Activated CD8-positive, alpha-beta memory T cell treated with anti-CD3 and anti-CD28 coated beads, Interleukin-2, amount 50 U/mL, for 4 hours (primary cell): ENCODE data around the gene PLEKHM3.

Experiments
- DNase-seq: peaks from one replicate; pipeline ENCODE4 v3.0.0-alpha.2; 2020

Gene PLEKHM3

DNA sequence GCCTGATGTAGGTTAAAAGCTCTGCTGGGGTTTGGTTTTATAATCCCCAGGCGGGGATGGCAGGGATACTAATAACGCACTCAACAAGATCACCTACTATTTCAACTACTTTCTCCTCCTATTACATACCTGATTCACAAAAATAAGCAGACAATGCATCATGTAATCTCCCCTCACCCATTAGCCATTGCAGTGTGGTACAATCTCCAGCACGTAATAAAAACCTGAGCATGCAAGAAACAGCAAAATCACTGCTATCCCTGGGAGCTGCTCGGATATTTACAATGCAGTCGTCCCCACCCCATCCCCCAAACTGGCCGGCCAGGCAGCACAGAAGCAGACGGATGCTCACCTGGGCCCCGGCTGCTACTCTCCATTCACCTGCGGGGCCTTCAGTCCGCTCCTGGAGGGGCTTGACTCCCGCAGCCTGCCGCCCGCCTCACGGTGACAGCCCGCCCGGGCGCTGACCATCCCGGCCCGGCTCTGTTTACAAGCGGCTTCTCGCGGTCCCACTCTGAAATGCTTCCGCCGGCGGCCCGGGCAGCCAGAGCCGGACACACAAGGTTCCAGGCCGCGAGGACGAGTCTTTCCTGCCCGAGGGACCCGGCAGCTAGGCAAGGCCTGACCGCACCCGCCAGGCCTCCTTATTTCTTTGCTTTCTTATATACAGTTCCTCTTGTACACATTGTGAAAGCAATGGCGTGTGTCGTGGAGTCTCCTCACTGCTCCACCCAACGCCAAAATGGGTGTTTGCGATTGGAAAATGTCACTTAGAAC lies at the start of gene PLEKHM3:
Gene PLEKHM3, minus strand, starts transcription at position 491 of the 777 bp plus-strand sequence. CDS start 23,888 bp downstream, outside the sequence.
- peak; percentile 71 for DNase-seq

- DNase-seq: no peak
Measured at GRCh38 chr2:208074610-208075356, 49.5 kb upstream of the PLEKHM3 start.

GRCh38 chr2:208072250-208072892 lies 47.0 kb upstream of the PLEKHM3 start:
- peak; percentile 42 for DNase-seq

DNA sequence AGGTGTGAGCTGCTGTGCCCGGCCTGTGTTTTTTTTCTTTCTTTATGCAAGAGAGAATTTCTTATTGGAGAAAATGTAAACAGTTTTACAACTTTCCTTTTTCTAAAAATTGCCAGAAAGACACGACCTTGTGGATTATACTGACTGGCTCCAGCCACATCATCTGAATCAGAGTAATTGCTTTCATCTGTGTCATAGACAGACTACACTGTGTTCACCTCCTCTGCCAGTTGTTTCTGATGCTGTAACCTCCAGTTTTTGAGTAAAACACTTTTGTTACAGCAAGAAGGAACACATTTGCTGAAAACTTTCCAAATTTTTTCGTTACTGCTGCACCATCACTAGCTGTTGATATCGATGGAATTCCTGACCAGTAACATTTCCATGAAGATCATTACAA lies 43.9 kb upstream of the PLEKHM3 start:
- DNase-seq: no peak

- no peak for DNase-seq
Measured at GRCh38 chr2:208066016-208066415, 40.7 kb upstream of the PLEKHM3 start.

GRCh38 chr2:208065476-208065875 lies 40.1 kb upstream of the PLEKHM3 start:
- no peak for DNase-seq

- no peak for DNase-seq
Measured at GRCh38 chr2:208064220-208064961, 39.1 kb upstream of the PLEKHM3 start.

DNA sequence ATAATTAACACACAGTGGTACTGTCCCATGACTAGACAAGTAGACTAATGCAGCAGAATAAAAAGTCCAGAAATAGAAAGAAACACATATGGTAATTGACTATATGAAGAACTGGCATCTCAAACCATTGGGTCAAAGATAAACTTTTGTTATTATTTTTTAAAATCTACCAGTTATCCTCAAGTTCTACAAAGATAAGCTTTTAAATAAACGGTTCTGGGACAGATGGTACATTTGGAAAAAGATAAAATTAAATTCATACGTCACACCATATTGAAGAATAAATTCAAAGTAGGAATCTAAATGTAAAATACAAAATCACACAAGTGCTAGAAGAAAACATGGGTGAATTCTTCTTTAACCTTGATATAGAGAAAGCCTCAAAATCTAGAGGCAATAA lies 37.6 kb upstream of the PLEKHM3 start:
- DNase-seq: no peak

DNA sequence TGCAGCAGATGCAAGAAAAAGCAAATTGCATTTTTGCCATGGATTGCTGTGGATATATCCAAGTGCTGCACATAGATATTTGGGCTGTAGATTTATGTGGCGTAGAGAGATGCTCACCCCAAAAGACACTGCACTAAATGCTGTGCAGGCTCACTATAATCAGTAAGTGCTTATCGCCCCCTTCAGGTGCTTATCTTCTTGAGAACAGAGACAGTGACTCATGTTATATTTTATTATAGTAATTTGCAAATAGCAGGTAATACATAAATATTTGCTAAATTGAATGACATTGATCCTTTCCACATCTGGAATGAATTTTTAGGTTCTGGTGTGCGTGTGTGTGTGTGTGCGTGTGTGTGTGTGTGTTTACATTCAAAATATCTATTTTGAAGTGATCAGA lies 36.8 kb upstream of the PLEKHM3 start:
- no peak for DNase-seq

GRCh38 chr2:208057108-208057507 lies 31.8 kb upstream of the PLEKHM3 start:
- no peak for DNase-seq

DNA sequence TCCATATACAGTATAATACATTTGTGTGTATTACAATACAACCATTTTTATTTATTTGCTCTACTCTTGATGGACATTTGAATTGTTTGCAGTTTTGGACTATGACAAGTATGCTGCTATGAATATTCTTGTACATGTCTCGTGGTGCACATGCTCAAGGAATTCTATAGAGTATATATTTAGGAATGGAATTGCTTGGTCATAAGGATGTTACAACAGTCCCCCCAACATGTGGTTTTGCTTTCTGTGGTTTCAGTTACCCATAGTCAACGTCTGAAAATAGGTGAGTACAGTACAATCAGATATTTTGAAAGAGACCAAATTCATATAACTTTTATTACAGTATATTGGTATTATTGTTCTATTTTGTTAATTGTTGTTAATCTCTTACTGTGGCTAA lies 24.1 kb upstream of the PLEKHM3 start:
- DNase-seq: no peak

DNA sequence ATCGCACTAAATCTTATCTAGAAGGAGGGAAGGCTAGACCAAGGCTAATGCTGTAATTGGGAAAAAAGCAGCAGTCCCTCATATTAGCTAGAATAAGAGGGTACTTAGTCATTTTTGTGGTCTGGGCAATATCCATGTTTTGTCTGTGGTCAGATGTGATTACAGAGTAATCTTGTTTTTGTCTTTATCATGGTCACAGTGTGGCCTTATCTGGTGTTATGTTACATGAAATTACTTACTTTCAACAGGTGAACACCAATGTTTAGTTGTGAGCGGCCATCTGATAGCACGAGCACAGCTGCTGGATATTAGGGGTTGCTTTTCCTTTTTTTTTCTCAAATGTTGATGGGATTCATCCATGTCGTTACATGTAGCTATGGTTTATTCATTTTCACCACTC lies 23.7 kb upstream of the PLEKHM3 start:
- no peak for DNase-seq

DNA sequence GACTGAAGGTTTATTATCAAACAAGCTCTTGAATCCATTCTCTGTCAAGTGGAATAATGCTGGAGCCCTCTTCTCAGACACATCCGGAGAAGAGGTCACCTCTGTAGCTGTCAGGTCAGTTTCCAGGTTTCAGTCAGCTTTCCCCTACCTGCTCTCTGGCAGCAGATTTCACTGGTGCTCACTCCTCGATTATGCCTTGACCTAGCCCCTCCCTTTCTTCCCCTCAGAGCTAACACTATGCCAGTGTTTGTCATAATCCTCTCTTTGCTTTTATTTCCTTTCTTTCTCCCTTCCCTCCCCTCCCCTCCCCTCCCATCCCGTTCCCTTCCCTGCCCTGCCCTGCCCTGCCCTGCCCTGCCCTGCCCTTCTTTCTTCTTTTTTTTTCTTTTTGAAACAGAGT lies 22.5 kb upstream of the PLEKHM3 start:
- no peak for DNase-seq

- no peak for DNase-seq
Measured at GRCh38 chr2:208046686-208047085, 21.4 kb upstream of the PLEKHM3 start.

DNA sequence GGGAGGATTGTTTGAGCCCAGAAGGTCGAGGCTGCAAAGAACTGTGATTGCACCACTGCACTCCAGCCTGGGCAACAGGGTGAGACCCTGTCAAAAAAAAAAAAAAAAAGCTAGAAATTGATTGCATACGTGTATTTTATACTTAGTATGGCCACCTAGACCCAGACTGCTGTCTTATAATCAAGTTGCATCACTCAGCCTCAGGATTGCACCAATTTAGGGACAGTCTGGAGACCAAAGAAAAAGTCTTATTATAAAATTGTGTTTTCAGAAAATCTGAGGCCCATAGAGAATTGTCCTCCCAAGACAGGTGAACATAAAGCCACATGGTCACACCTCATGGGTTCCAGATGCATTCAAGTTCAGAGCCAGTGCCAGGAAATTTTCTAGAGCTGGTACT lies 17.1 kb upstream of the PLEKHM3 start:
- no peak for DNase-seq

- DNase-seq: no peak
Measured at GRCh38 chr2:208042041-208042440, 16.7 kb upstream of the PLEKHM3 start.

DNA sequence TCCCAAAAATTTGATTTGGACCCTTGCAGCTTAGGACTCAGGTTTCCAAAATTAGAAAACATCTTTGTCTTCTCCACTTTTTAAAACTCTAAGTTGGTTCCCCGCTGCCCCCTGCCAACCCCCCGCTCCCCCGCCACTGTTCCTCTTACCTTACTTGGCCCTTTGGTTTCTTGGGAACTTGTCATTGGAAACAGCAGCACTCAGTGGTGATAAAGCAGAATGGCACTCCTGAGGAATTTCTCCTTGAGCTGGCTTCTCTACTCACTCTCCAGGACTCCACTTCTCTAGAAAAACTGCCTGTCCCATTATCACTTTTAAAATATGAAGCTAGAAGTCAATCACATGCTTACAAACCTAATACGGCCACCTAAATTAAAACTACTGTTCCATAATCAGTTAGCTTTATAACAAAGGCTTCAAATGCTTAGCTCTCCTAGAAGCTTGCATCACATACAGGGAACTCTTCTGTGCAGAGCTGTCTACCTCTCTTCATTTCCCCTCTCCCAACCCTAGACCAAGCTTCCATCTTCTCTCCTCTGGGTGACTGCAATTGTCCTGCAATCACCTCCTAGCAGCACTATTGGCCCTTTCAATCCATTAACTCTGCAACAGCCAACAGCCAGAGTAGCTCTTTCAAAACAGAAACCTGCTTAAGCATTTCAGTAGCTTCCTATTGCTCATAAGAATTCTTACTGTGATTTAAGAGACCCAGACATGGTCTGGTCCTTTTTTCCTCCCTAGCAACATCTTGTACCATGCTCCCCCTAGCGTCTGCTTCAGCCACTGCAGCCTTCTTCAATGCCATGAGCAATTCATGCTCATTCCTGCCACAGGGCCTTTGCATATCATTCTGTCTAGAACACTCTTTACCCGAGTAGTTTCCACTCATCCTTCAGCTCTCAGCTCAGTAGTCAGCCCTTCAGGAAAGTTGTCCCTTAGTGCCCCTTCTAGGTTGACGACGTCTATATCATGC lies 15.2 kb upstream of the PLEKHM3 start:
- peak; percentile 62 for DNase-seq

DNA sequence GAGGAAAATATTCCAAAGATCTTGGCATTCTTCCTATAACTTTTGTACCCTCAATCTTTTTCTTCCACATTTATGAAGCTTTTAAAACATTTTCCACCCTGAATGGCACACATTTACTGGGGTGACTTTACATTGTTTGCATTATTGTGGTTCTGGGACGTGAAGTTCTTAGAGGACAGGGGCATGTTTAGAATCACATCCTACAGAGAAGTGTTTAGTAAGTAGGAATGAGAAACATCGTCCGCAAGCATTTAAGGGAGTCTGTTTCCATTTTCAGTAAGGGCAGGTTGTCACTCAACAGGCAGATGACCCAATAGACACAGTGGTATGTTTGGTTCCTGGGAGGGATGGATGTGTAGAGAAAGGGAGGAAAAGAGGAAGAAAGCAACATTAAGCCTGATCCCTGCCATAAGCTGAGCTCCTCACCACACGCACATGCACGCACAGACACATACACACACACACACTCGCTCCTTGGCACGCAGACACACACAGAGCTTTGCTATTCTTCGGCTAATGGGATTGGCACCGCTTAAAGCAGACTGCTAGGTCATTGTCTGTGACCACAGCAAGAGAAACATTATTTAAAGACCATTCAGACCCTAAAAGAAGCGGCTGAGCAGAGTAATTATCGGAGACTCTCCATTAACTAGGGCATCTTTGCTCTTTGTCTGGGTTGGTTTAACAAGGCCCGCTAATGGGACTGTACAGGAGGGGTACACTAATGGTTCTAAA lies 14.2 kb upstream of the PLEKHM3 start:
- no peak for DNase-seq

- DNase-seq: no peak
Measured at GRCh38 chr2:208037564-208038487, 12.5 kb upstream of the PLEKHM3 start.

DNA sequence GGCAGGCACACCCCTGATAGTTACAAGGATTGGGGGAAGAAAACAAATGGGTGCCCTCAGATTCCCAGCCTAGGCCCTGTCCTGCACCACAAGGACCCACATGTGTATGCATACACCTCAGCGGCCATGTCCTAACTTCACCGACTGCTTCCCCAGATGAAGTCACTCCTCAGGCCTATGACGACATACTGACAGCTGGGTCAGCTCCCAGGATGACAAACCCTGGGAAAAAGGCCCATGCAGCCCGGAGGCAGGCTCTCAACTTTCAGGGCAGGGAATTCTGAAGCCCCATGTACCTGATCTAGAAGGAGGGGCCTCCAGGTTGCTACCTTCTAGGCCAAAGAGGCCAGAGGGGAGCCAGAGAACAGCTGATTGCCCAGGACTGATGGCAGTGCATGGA lies 11.0 kb upstream of the PLEKHM3 start:
- DNase-seq: no peak
